Fibroblast of villous mesenchyme (primary cell): ENCODE data around the gene LRRC74A. TPM values are rescaled to one million over a fixed set of nuclear protein-coding genes. Genes with fewer than 3 reads are reported as not detected.

ENCODE experiments used
- DNase-seq: peaks from one replicate; pipeline ENCODE4 v3.0.0-alpha.2; 2010; ENCODE audit warnings: low read depth
- H3K4me3 ChIP-seq: 2 replicates; pipeline ENCODE4 v1.5.1; 2011; ENCODE audit warnings: low read depth, mild to moderate bottlenecking, low read length
- total RNA-seq: library from RNA; depleted of rRNA; stranded (reverse); fragments of >200 nt; gene quantifications from 2 replicates; pipeline ENCODE4 v1.2.3, GENCODE V29; 2012
- TF ChIP-seq, protein P1 (sequence below): IDR thresholded peaks from 2 replicates; pipeline ENCODE4 v1.5.1; 2012; ENCODE audit warnings: low read depth, mild to moderate bottlenecking, low read length; ENCODE audit not compliant: insufficient read depth

LRRC74A gene
- total RNA-seq, 1 donor = not detected

DNA sequence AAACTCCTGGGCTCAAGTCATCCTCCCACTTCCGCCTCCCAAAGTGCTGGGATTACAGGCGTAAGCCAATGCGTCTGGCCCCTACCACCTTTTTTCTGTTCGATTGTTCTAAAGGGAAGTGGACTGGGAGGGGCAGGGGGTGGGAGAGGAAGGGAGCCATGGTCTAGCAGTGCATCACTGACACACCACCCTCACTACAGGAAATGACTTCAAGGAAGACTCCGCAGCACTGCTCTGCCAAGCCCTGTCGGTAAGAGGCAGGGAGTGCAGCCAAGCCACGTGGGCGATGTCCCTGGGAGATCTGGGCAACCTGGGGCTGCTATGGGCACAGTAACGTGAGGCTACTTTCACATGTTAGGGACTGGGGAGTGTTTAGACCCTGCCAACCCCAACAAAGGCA lies 18.0 kb downstream of the LRRC74A start:
- no peak for DNase-seq
- H3K4me3 ChIP-seq = no peak overlapping the region

DNA sequence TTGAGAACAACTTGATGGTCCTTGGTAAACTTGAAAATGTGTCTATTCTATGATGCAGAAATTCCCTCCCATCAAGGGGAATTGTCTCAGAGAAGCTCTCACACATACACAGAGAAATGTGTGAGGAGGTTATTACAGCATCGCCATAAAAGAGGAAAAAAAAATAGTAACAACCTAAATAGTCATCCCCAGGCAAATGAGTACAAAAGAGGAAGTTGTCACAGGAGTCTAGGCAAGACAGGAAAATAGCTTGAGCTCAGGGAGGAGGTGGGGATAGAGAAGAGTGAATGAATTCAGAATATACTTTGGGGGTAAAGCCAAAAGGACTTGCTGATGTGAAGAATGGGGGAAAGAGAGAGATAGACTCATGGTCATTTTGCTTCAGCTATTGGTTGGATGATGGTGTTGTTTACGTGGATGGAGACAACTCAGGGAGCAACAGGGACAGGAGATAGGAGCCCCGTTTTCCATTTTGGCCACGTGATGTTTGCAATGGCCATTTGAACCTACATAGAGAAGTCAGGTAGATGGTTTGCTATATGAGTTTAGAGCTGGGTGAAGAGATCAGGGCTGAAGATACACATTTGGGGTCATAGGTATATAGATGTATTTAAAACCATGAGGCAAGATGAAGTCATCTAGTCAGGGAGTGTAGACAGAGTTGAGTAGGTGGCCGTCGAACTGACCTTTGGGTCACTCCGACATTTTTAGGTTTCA lies 20.3 kb downstream of the LRRC74A start:
- TF ChIP-seq, protein P1, sequence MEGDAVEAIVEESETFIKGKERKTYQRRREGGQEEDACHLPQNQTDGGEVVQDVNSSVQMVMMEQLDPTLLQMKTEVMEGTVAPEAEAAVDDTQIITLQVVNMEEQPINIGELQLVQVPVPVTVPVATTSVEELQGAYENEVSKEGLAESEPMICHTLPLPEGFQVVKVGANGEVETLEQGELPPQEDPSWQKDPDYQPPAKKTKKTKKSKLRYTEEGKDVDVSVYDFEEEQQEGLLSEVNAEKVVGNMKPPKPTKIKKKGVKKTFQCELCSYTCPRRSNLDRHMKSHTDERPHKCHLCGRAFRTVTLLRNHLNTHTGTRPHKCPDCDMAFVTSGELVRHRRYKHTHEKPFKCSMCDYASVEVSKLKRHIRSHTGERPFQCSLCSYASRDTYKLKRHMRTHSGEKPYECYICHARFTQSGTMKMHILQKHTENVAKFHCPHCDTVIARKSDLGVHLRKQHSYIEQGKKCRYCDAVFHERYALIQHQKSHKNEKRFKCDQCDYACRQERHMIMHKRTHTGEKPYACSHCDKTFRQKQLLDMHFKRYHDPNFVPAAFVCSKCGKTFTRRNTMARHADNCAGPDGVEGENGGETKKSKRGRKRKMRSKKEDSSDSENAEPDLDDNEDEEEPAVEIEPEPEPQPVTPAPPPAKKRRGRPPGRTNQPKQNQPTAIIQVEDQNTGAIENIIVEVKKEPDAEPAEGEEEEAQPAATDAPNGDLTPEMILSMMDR = no peak
- H3K4me3 ChIP-seq = no peak overlapping the region
- no peak for DNase-seq

More for the DNA sequence above, 18.0 kb downstream of the LRRC74A start:
- TF ChIP-seq, protein P1 = no peak

DNA sequence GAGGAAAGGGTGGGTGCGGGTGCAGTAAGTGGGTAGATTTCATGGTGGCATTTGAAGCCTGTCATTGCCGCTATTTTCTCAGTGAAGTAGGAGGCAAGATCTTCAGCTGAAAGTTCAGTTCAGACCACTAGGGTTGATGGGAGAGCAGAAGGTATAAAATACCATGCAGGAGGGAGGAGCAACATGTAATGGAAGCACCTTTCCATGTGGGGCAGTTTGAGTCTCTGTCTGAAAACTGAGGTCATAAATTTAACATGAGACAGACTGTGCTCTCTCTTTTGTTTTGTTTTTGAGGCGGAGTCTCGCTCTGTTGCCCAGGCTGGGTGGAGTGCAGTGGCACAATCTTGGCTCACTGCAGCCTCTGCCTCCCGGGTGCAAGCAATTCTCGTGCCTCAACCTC lies 22.7 kb downstream of the LRRC74A start:
- TF ChIP-seq, protein P1 = no peak

DNA sequence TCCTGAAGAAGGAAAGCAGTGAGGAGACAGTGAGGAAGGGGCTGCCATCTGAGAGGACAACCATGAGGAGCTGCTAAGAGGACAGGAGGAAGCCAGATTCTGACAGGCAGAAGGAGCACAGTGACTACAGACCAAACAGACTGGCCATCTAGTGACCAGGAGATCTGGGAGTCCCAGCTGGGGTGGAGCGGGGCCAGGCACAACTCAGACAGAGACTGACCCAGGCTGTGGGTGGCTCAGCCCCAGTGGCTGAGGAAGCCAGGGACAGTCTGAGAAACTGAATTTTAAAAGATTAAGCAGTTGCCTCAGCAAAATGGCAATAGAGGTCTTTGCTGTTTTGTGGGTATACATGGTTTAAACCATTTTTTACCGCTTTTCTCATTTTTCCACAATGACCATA lies 28.9 kb downstream of the LRRC74A start:
- no peak overlapping the region for H3K4me3 ChIP-seq
- DNase-seq = no peak
- TF ChIP-seq, protein P1 = no peak

More for the DNA sequence above, 22.7 kb downstream of the LRRC74A start:
- no peak overlapping the region for H3K4me3 ChIP-seq
- DNase-seq = no peak

DNA sequence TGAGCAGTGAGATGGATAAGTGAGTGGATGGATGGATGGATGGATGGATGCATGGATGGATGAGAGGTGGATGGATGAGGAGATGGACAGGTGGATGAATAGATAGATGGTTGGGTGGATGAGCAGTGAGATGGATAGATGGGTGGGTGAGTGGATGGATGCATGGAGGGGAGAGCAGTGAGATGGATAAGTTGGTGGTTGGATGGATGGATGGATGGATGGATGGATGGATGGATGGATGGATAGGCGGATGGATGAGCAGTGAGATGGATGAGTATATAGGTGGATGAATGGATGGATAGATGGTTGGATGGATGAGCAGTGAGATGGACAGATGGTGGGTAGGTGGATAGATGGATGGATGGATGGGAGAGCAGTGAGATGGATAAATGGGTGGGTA lies 30.6 kb downstream of the LRRC74A start:
- TF ChIP-seq, protein P1 = no peak
- no peak for DNase-seq
- H3K4me3 ChIP-seq = no peak overlapping the region

DNA sequence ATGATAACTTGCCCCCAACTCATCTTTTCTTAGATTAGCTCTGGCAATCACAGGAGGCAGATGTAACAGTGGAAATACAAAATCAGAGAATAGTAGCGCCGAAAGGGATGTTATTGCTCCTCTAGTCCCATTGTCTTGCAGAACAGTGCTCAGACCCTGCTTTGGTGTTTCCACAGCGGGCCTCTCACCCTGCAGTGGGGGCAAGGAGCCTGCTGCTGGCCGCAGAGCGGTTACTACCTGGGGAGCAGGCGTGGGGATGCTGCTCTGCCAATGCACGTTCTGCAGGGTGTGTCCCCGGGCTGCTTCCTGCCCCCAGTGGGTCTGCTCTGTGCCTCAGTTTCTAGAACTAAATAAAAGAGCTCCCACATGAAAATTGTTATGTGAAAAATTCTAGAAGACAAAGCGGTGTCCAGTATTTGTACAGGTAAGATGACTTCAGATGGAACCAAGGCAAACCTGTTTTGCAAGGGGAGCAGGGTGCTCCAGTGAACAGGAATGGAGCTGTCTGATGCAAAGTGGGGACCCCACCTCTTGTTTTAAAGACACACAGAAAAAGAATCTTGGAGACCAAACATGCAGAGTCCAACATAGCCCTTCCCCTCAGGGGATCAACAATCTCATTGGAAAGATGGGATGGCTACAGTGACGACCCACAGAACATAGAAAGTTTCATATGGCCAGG lies 35.5 kb downstream of the LRRC74A start:
- TF ChIP-seq, protein P1 = no peak
- DNase-seq = no peak
- no peak overlapping the region for H3K4me3 ChIP-seq
